Loucy (cell line): Measurements from ENCODE around the gene SEC16A.

Experiments used
- H2AFZ ChIP-seq: fragments of 200-600 bp; sonication (generic); 2 replicates; pipeline ENCODE4 v1.6.0; 2016; ENCODE audit warnings: antibody characterized with exemption, mild to moderate bottlenecking, low read length, moderate library complexity
- H3F3A ChIP-seq: fragments of 200-600 bp; 2 replicates; pipeline ENCODE4 v1.6.0; 2016; ENCODE audit warnings: antibody characterized with exemption, low read depth, mild to moderate bottlenecking
- H3K27me3 ChIP-seq: fragments of 200-600 bp; sonication (generic); 2 replicates; pipeline ENCODE4 v1.6.1; 2014; ENCODE audit warnings: low read length, mild to moderate bottlenecking; ENCODE audit not compliant: insufficient read depth, poor library complexity, severe bottlenecking
- H3K36me3 ChIP-seq: fragments of 200-600 bp; sonication (generic); 2 replicates; pipeline ENCODE4 v1.6.1; 2016; ENCODE audit warnings: low read length; ENCODE audit not compliant: insufficient read depth
- H3K4me1 ChIP-seq: fragments of 200-600 bp; sonication (generic); 2 replicates; pipeline ENCODE4 v1.5.1; 2014; ENCODE audit warnings: low read length, mild to moderate bottlenecking; ENCODE audit not compliant: insufficient read depth, poor library complexity, severe bottlenecking
- H3K4me2 ChIP-seq: fragments of 200-600 bp; sonication (generic); 2 replicates; pipeline ENCODE4 v1.6.0; 2014; ENCODE audit warnings: antibody characterized with exemption, low read length, low read depth, mild to moderate bottlenecking; ENCODE audit not compliant: poor library complexity, severe bottlenecking
- H3K4me3 ChIP-seq: fragments of 200-600 bp; sonication (generic); 2 replicates; pipeline ENCODE4 v1.5.1; 2014; ENCODE audit warnings: low read length, mild to moderate bottlenecking, mixed read lengths; ENCODE audit not compliant: poor library complexity, severe bottlenecking
- H3K79me2 ChIP-seq: fragments of 200-600 bp; sonication (generic); 2 replicates; pipeline ENCODE4 v1.6.1; 2014; ENCODE audit warnings: low read length; ENCODE audit not compliant: insufficient read depth
- H3K9ac ChIP-seq: fragments of 200-600 bp; sonication (generic); 2 replicates; pipeline ENCODE4 v1.6.0; 2014; ENCODE audit warnings: mild to moderate bottlenecking, low read depth, low read length, moderate library complexity; ENCODE audit not compliant: poor library complexity, severe bottlenecking
- H3K9me2 ChIP-seq: fragments of 200-600 bp; sonication (generic); replicated peaks from 2 replicates; pipeline ENCODE4 v1.6.1; 2016; ENCODE audit warnings: low read depth, low read length, mixed read lengths
- H3K9me3 ChIP-seq: fragments of 200-600 bp; sonication (generic); 2 replicates; pipeline ENCODE4 v1.6.1; 2014; ENCODE audit warnings: mild to moderate bottlenecking, antibody characterized with exemption, low read length, low read depth; ENCODE audit not compliant: insufficient read depth
- H4K20me1 ChIP-seq: fragments of 200-600 bp; sonication (generic); 2 replicates; pipeline ENCODE4 v1.6.0; 2014; ENCODE audit warnings: antibody characterized with exemption, low read length, mild to moderate bottlenecking; ENCODE audit not compliant: insufficient read depth, poor library complexity, severe bottlenecking
- CTCF ChIP-seq: fragments of 200-600 bp; sonication (generic); conservative IDR thresholded peaks from 2 replicates; pipeline ENCODE4 v1.5.1; 2014; ENCODE audit warnings: mild to moderate bottlenecking, antibody characterized with exemption, low read length
- EZH2phosphoT487 ChIP-seq: fragments of 200-600 bp; IDR thresholded peaks from 2 replicates; pipeline ENCODE4 v1.6.1; 2018; ENCODE audit warnings: antibody characterized with exemption, mild to moderate bottlenecking, moderate library complexity, borderline replicate concordance

Gene SEC16A

GRCh38 chr9:136424750-136425362, 58.0 kb downstream of the SEC16A start:
- Histone ChIP-seq H3K4me3 (no peak overlapping the region), H3K9me3 (no peaks in the 10 kb centered on the region), H3K36me3 (peaks cover 49% of the 10 kb centered on the region; the same call in 1 of the 2 replicates), H3K79me2 (no peaks in the 10 kb centered on the region), H4K20me1 (no peaks in the 10 kb centered on the region), H3F3A (no peaks in the 10 kb centered on the region), H3K4me2 (no peak overlapping the region), H3K9me2 (no peaks in the 10 kb centered on the region), H3K27me3 (no peaks in the 10 kb centered on the region), H2AFZ (no peak overlapping the region), H3K4me1 (no peaks in the 10 kb centered on the region), H3K9ac (no peak overlapping the region)
- TF ChIP-seq CTCF (no peak), EZH2phosphoT487 (no peak)

- H3K36me3 ChIP-seq: peaks cover 45% of the 10 kb centered on the region; the same call in 1 of the 2 replicates
- H2AFZ ChIP-seq: no peak overlapping the region
- H3K4me3 ChIP-seq: no peak overlapping the region
- no peaks in the 10 kb centered on the region for H3K9me3 ChIP-seq
- no peaks in the 10 kb centered on the region for H3K9me2 ChIP-seq
- TF ChIP-seq EZH2phosphoT487 (no peak), CTCF (no peak)
- no peaks in the 10 kb centered on the region for H3F3A ChIP-seq
- H4K20me1 ChIP-seq: no peaks in the 10 kb centered on the region
- no peak overlapping the region for H3K9ac ChIP-seq
- no peak overlapping the region for H3K4me2 ChIP-seq
- H3K4me1 ChIP-seq: no peaks in the 10 kb centered on the region
- no peaks in the 10 kb centered on the region for H3K79me2 ChIP-seq
- no peaks in the 10 kb centered on the region for H3K27me3 ChIP-seq
These were observed 59.3 kb downstream of the SEC16A start for GRCh38 chr9:136423432-136424146.

- H3K27me3 ChIP-seq: no peaks in the 10 kb centered on the region
- H3F3A ChIP-seq: no peaks in the 10 kb centered on the region
- H3K4me3 ChIP-seq: no peak overlapping the region
- no peaks in the 10 kb centered on the region for H4K20me1 ChIP-seq
- no peak overlapping the region for H2AFZ ChIP-seq
- no peak overlapping the region for H3K9ac ChIP-seq
- H3K9me2 ChIP-seq: no peaks in the 10 kb centered on the region
- H3K36me3 ChIP-seq: peaks cover 51% of the 10 kb centered on the region; the same call in 1 of the 2 replicates
- no peaks in the 10 kb centered on the region for H3K4me1 ChIP-seq
- TF ChIP-seq CTCF (no peak), EZH2phosphoT487 (no peak)
- H3K4me2 ChIP-seq: no peak overlapping the region
- H3K9me3 ChIP-seq: no peaks in the 10 kb centered on the region
- H3K79me2 ChIP-seq: no peaks in the 10 kb centered on the region
These were observed 60.0 kb downstream of the SEC16A start for GRCh38 chr9:136422876-136423275.
